K562 (cell line): ENCODE data around the gene CAV1. TPM values are rescaled to one million over a fixed set of nuclear protein-coding genes. Genes with fewer than 3 reads are reported as not detected.

ENCODE experiments used
- BRCA1 ChIP-seq, 2 experiments: fragments of 450-650 bp in 1 of 2; sonication (generic) in 1 of 2; formaldehyde crosslinking in 1 of 2; IDR thresholded peaks; 2 replicates each; pipeline versions ENCODE4 v1.5.0 to v1.6.1; 2017 to 2020; ENCODE audit warnings: mild to moderate bottlenecking in 1 of 2, missing genetic modification reagents in 1 of 2
- CEBPZ ChIP-seq: fragments of 150-350 bp; IDR thresholded peaks from 2 replicates; pipeline ENCODE4 v1.6.1; 2014; ENCODE audit warnings: low read depth, mild to moderate bottlenecking, low read length, borderline replicate concordance
- GABPA ChIP-seq: fragments of 200-800 bp; sonication (Bioruptor generic); conservative IDR thresholded peaks from 2 replicates; pipeline ENCODE4 v1.6.1; 2016; ENCODE audit warnings: low read depth, missing genetic modification characterization, missing compliant biosample characterization
- GABPB2 ChIP-seq: fragments of 250-450 bp; sonication (Bioruptor Pico); conservative IDR thresholded peaks from 2 replicates; pipeline ENCODE4 v1.5.1; 2021; ENCODE audit warnings: mild to moderate bottlenecking
- GTF2A2 ChIP-seq: IDR thresholded peaks from 2 replicates; pipeline ENCODE4 v1.6.1; 2016; ENCODE audit warnings: mild to moderate bottlenecking, missing genetic modification characterization, missing compliant biosample characterization
- GTF2E2 ChIP-seq: fragments of 200-800 bp; sonication (Bioruptor generic); IDR thresholded peaks from 2 replicates; pipeline ENCODE4 v1.6.1; 2016; ENCODE audit warnings: missing genetic modification characterization, missing compliant biosample characterization
- HMGXB4 ChIP-seq: sonication (generic); formaldehyde crosslinking; IDR thresholded peaks from 2 replicates; pipeline ENCODE4 v1.8.1; 2023; ENCODE audit warnings: mild to moderate bottlenecking, missing genetic modification reagents
- ILF3 ChIP-seq: fragments of 450-650 bp; IDR thresholded peaks from 2 replicates; pipeline ENCODE4 v1.6.1; 2018; ENCODE audit warnings: antibody characterized with exemption, mild to moderate bottlenecking, moderate library complexity, borderline replicate concordance
- KDM5B ChIP-seq: fragments of 200-600 bp; sonication (generic); IDR thresholded peaks from 2 replicates; pipeline ENCODE4 v1.6.1; 2012; ENCODE audit warnings: low read depth, mild to moderate bottlenecking, moderate library complexity, low read length, control low read depth, inconsistent platforms; ENCODE audit not compliant: insufficient replicate concordance
- KLF16 ChIP-seq: IDR thresholded peaks from 2 replicates; pipeline ENCODE4 v1.6.1; 2016; ENCODE audit warnings: antibody characterized with exemption
- MITF ChIP-seq: IDR thresholded peaks from 2 replicates; pipeline ENCODE4 v1.6.1; 2014; ENCODE audit warnings: antibody characterized with exemption
- RUNX1 ChIP-seq: sonication (generic); IDR thresholded peaks from 2 replicates; pipeline ENCODE4 v1.6.1; 2016; ENCODE audit warnings: antibody characterized with exemption, low read depth
- SMARCB1 ChIP-seq: IDR thresholded peaks from 2 replicates; pipeline ENCODE4 v1.6.1; 2011; ENCODE audit warnings: improper control_type of control experiment, low read depth; ENCODE audit not compliant: insufficient read length
- TCF3 ChIP-seq: sonication (generic); formaldehyde crosslinking; IDR thresholded peaks from 2 replicates; pipeline ENCODE4 v1.4.0; 2020; ENCODE audit warnings: mild to moderate bottlenecking, missing genetic modification reagents
- THRB ChIP-seq: fragments of 450-650 bp; formaldehyde crosslinking; conservative IDR thresholded peaks from 2 replicates; pipeline ENCODE4 v1.4.0; 2022; ENCODE audit warnings: mild to moderate bottlenecking, missing genetic modification characterization
- U2AF1 ChIP-seq: fragments of 200-400 bp; formaldehyde crosslinking; optimal IDR thresholded peaks from 2 replicates; pipeline ENCODE3; 2017; ENCODE audit warnings: mild to moderate bottlenecking, low read depth, low read length, moderate library complexity
- ZBTB12 ChIP-seq: fragments of 250-450 bp; sonication (Bioruptor Pico); IDR thresholded peaks from 2 replicates; pipeline ENCODE4 v1.4.0; 2020
- ZNF445 ChIP-seq: fragments of 250-450 bp; sonication (Bioruptor Pico); IDR thresholded peaks from 2 replicates; pipeline ENCODE4 v1.4.0; 2020; ENCODE audit warnings: low read depth, mild to moderate bottlenecking, moderate library complexity
- ZNF766 ChIP-seq: fragments of 200-800 bp; sonication (Bioruptor generic); conservative IDR thresholded peaks from 2 replicates; pipeline ENCODE4 v1.6.1; 2016; ENCODE audit warnings: missing genetic modification characterization, missing compliant biosample characterization
- ZSCAN32 ChIP-seq: fragments of 450-650 bp; formaldehyde crosslinking; IDR thresholded peaks from 2 replicates; pipeline ENCODE4 v1.4.0; 2020; ENCODE audit warnings: mild to moderate bottlenecking, moderate library complexity
- polyA plus RNA-seq, 8 experiments: library from polyadenylated mRNA; depleted of rRNA in 4 of 8; stranded (reverse) in 5 of 8; unstranded in 3 of 8; fragments of >200 nt; fragmentation: Nextera tagmentation in 2 of 8; fragmentation: Illumina TruSeq in 1 of 8; extraction: Ambion mirVana in 2 of 8; extraction: Trizol in 1 of 8; gene quantifications; 2 replicates each; pipeline versions ENCODE4 v1.2.1 to v1.2.3, GENCODE V29; 2011 to 2014; ENCODE audit warnings: inconsistent platforms in 1 of 8, missing spikeins in 1 of 8
- total RNA-seq, 7 experiments: library from RNA; depleted of rRNA in 6 of 7; stranded (reverse); fragments of >200 nt in 6 of 7; fragmentation: Illumina TruSeq in 2 of 7; extraction: Trizol in 2 of 7; gene quantifications; 2 replicates each; pipeline versions ENCODE4 v1.2.1 to v1.2.3, GENCODE V29; 2011 to 2021; ENCODE audit warnings: low replicate concordance in 1 of 7

Gene CAV1
- total and polyA plus RNA-seq, 9 of the 15 experiments (the other 6 are each of a cell fraction or from before 2014, with no cell fraction given) = 0.08 to 1.5 (median 0.63) TPM

GRCh38 chr7:116592445-116592844 lies 67.6 kb downstream of the CAV1 start (continued):
- TF ChIP-seq THRB (CRISPR knock-in tag) (0 out of 2 replicates have a peak, but pooled peaks have one; percentile 45), ILF3 (no peak), ZNF445 (no peak), ZSCAN32 (CRISPR knock-in tag) (no peak), RUNX1 (no peak), GTF2E2 (tag) (no peak), BRCA1 (IDR thresholded peaks at IDR 0.05) (no peak), BRCA1 (CRISPR knock-in tag; IDR thresholded peaks at IDR 0.05) (no peak), U2AF1 (no peak), TCF3 (peak; percentile 72), SMARCB1 (no peak), KDM5B (no peak), MITF (no peak), ZNF766 (CRISPR knock-in tag) (no peak), GABPA (tag) (0 out of 2 replicates have a peak, but pooled peaks have one; percentile 29), KLF16 (0 out of 2 replicates have a peak, but pooled peaks have one; percentile 42), HMGXB4 (CRISPR knock-in tag) (no peak), GTF2A2 (tag) (no peak), CEBPZ (no peak), GABPB2 (CRISPR knock-in tag) (no peak), ZBTB12 (CRISPR knock-in tag) (no peak)
